GM12878 (cell line): ENCODE data around the gene IFNL2. TPM values are rescaled to one million over a fixed set of nuclear protein-coding genes. Genes with fewer than 3 reads are reported as not detected.

Experiments used
- ATAC-seq: fragments of 200-7000 bp; cut with Tn5 transposase; 3 replicates; pipeline ENCODE4 v1.9.1; 2020; ENCODE audit warnings: mild to moderate bottlenecking, moderate library complexity
- BruUV-seq: library from RNA; stranded (reverse); fragments of 400-500 nt; replicated peaks from 2 replicates; lab custom pipeline; 2021; lab: Mats Ljungman, UMichigan
- CTCF ChIA-PET: fragments of 300-600 bp; sonication (Branson Sonifier 250); formaldehyde crosslinking; extraction: SDS; loops from one replicate; lab custom pipeline; 2021; ENCODE audit warnings: inconsistent platforms; lab: Yijun Ruan, JAX
- POLR2A ChIA-PET: fragments of 350-600 bp; formaldehyde crosslinking; extraction: SDS; loops from one replicate; lab custom pipeline; 2021; ENCODE audit warnings: inconsistent platforms; lab: Charles Lee
- RAD21 ChIA-PET: fragments of 300-600 bp; sonication (Branson Sonifier 250); formaldehyde crosslinking; loops from one replicate; lab custom pipeline; 2023; ENCODE audit warnings: antibody characterized with exemption; ENCODE audit not compliant: unreplicated experiment; lab: Charles Lee
- SMC1A ChIA-PET: fragments of 300-600 bp; sonication (Branson Sonifier 250); formaldehyde crosslinking; loops from one replicate; lab custom pipeline; 2023; ENCODE audit not compliant: unreplicated experiment, uncharacterized antibody; lab: Charles Lee
- DNase-seq: peaks from one replicate; pipeline ENCODE4 v3.0.0-alpha.2; 2011; ENCODE audit warnings: low read depth, low spot score
- FAIRE-seq: peaks from 3 replicates; lab custom pipeline; 2011; peaks lifted over from hg19 to GRCh38; lab: Jason Lieb, UNC
- H2AFZ ChIP-seq: 2 replicates; pipeline ENCODE4 v1.6.0; 2011; ENCODE audit warnings: low read depth, low read length, control low read depth; ENCODE audit not compliant: control insufficient read depth
- H3K27ac ChIP-seq: 2 replicates; pipeline ENCODE4 v1.5.1; 2011; ENCODE audit warnings: control low read depth; ENCODE audit not compliant: control insufficient read depth, insufficient read depth
- H3K27me3 ChIP-seq, 2 experiments: replicated peaks in 1 of 2; 2 replicates each; pipeline versions ENCODE4 v1.6.0 to v1.6.1; 2011; ENCODE audit warnings: low read length in 1 of 2; ENCODE audit not compliant: control insufficient read depth in 2 of 2, insufficient read depth in 2 of 2
- H3K36me3 ChIP-seq, 2 experiments: 2 replicates each; pipeline ENCODE4 v1.5.1; 2011; ENCODE audit warnings: low read length in 1 of 2; ENCODE audit not compliant: control insufficient read depth in 2 of 2, insufficient read depth in 2 of 2
- H3K4me1 ChIP-seq: 2 replicates; pipeline ENCODE4 v1.6.1; 2011; ENCODE audit warnings: mild to moderate bottlenecking, low read length, moderate library complexity, mixed read lengths; ENCODE audit not compliant: control insufficient read depth, insufficient read depth
- H3K4me2 ChIP-seq: 2 replicates; pipeline ENCODE4 v1.6.0; 2011; ENCODE audit warnings: control low read depth; ENCODE audit not compliant: control insufficient read depth, insufficient read depth
- H3K4me3 ChIP-seq: fragments of 200-600 bp; sonication (generic); 2 replicates; pipeline ENCODE4 v1.5.1; 2016
- H3K79me2 ChIP-seq: 2 replicates; pipeline ENCODE4 v1.6.0; 2011; ENCODE audit warnings: low read length; ENCODE audit not compliant: control insufficient read depth, insufficient read depth
- H3K9ac ChIP-seq: 2 replicates; pipeline ENCODE4 v1.8.0; 2011; ENCODE audit warnings: low read length, control low read depth, mixed read lengths; ENCODE audit not compliant: control insufficient read depth, insufficient read depth
- H3K9me3 ChIP-seq: replicated peaks from 3 replicates; pipeline ENCODE4 v1.5.1; 2011; ENCODE audit warnings: mild to moderate bottlenecking, low read length; ENCODE audit not compliant: control insufficient read depth, insufficient read depth
- H4K20me1 ChIP-seq: 2 replicates; pipeline ENCODE4 v1.6.0; 2011; ENCODE audit not compliant: control insufficient read depth, insufficient read depth
- IKZF2 ChIP-seq, 2 experiments: fragments of 450-650 bp; IDR thresholded peaks; 2 replicates each; pipeline ENCODE4 v1.6.1; 2017; ENCODE audit warnings: mild to moderate bottlenecking in 2 of 2, moderate library complexity in 2 of 2
- KDM1A ChIP-seq: fragments of 200-600 bp; sonication (generic); IDR thresholded peaks from 2 replicates; pipeline ENCODE4 v1.6.1; 2016; ENCODE audit warnings: borderline replicate concordance
- MEF2A ChIP-seq: IDR thresholded peaks from 2 replicates; pipeline ENCODE4 v1.6.1; 2011; ENCODE audit warnings: low read depth, mild to moderate bottlenecking, low read length, moderate library complexity; ENCODE audit not compliant: insufficient read depth
- RAD21 ChIP-seq: IDR thresholded peaks from 2 replicates; pipeline ENCODE4 v1.6.1; 2011; ENCODE audit warnings: mild to moderate bottlenecking, low read depth, low read length, moderate library complexity; ENCODE audit not compliant: insufficient read depth
- ZBTB11 ChIP-seq: fragments of 450-650 bp; formaldehyde crosslinking; IDR thresholded peaks from 2 replicates; pipeline ENCODE4 v1.5.0; 2022; ENCODE audit warnings: mild to moderate bottlenecking, missing genetic modification characterization
- WGBS: methylation state at CpG from one replicate; pipeline ENCODE4 v1.1.6; 2016; ENCODE audit warnings: low lambda C conversion rate; ENCODE audit not compliant: insufficient replicate concordance, insufficient coverage; ENCODE audit errors: missing lambda C conversion rate; 5-methylcytosine and 5-hydroxymethylcytosine counted together
- in situ Hi-C: fragments of 300-500 bp; cut with MboI; formaldehyde crosslinking; loops from 9 replicates; pipeline ENCODE4 v1.14.3; 2018; ENCODE audit warnings: mixed read lengths
- intact Hi-C: fragments of 100-400 bp; cut with micrococcal nuclease; formaldehyde crosslinking; loops from one replicate; pipeline ENCODE4 v1.14.2; 2022; ENCODE audit not compliant: unreplicated experiment
- polyA plus RNA-seq, 11 experiments: library from polyadenylated mRNA; depleted of rRNA in 4 of 11; unstranded in 6 of 11; stranded (reverse) in 5 of 11; fragments of >200 nt; fragmentation: Nextera tagmentation in 4 of 11; fragmentation: Illumina TruSeq in 1 of 11; extraction: Ambion mirVana in 4 of 11; extraction: Trizol in 1 of 11; gene quantifications; 1 replicate in 1 of 11; 2 replicates in 10 of 11; pipeline versions ENCODE4 v1.2.1 to v1.2.3, GENCODE V29; 2011 to 2016; ENCODE audit warnings: inconsistent platforms in 2 of 11, missing spikeins in 2 of 11, low read depth in 1 of 11
- total RNA-seq, 4 experiments: library from RNA; depleted of rRNA in 3 of 4; stranded (reverse); fragments of >200 nt in 3 of 4; fragmentation: Illumina TruSeq in 1 of 4; extraction: Trizol in 1 of 4; gene quantifications; 2 replicates each; pipeline versions ENCODE4 v1.2.1 to v1.2.3, GENCODE V29; 2013 to 2021

The IFNL2 gene
- total and polyA plus RNA-seq, 10 of the 15 experiments (the other 5 are each of a cell fraction or from before 2014, with no cell fraction given): 0.24 TPM; not detected in 9

GRCh38 chr19:39254531-39255345 lies 13.5 kb upstream of the IFNL2 start:
- Histone ChIP-seq H4K20me1 (no peaks in the 10 kb centered on the region), H3K36me3 (no peaks in the 10 kb centered on the region), H3K27ac (no peak overlapping the region), H2AFZ (no peak overlapping the region), H3K27me3 (peaks cover 0 to 2% of the 10 kb centered on the region in 2 experiments; a peak in 3 of 4 replicates), H3K9me3 (no peaks in the 10 kb centered on the region), H3K4me2 (no peak overlapping the region), H3K79me2 (no peaks in the 10 kb centered on the region), H3K4me1 (no peaks in the 10 kb centered on the region), H3K4me3 (no peak overlapping the region), H3K9ac (no peak overlapping the region)
- CTCF ChIA-PET: no interaction called here
- RAD21 ChIA-PET: no interaction called here
- FAIRE-seq: no peak
- BruUV-seq: no TSS peak
- 31% methylated on average over 29 of the region's 29 CpGs for WGBS
- SMC1A ChIA-PET: no interaction called here
- no peak for ATAC-seq
- no peak for DNase-seq
- POLR2A ChIA-PET: no interaction called here
- intact Hi-C loops (no loop called here), in situ Hi-C loops (no loop called here)
- TF ChIP-seq KDM1A: no peak
- TF ChIP-seq RAD21: no peak
- no peak for TF ChIP-seq MEF2A
- TF ChIP-seq IKZF2 (IDR thresholded peaks at IDR 0.05): no peak
- no peak for TF ChIP-seq ZBTB11 (CRISPR knock-in tag)
